ENCODE measurements around the gene MTHFD2L.

DNA sequence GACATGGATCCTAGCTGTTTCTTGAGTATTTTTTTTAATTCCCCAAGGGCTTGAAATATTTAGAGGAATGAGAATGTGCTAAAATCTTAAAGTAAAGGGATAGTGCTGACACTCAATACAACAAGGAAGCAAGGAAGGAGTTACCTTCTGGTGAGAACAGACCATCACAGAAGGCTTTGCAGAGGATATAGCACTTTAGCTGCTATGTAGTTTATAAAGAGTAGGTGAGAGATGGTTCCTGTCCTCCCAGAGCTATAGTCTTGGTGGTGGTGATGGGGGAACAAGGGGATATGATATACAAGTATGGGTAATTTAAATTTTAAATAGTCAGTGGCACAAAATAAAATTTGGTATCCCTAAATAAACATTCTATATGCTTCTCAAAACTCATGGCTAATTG, 47.6 kb downstream of the MTHFD2L start:
- TF ChIP-seq, protein P1, sequence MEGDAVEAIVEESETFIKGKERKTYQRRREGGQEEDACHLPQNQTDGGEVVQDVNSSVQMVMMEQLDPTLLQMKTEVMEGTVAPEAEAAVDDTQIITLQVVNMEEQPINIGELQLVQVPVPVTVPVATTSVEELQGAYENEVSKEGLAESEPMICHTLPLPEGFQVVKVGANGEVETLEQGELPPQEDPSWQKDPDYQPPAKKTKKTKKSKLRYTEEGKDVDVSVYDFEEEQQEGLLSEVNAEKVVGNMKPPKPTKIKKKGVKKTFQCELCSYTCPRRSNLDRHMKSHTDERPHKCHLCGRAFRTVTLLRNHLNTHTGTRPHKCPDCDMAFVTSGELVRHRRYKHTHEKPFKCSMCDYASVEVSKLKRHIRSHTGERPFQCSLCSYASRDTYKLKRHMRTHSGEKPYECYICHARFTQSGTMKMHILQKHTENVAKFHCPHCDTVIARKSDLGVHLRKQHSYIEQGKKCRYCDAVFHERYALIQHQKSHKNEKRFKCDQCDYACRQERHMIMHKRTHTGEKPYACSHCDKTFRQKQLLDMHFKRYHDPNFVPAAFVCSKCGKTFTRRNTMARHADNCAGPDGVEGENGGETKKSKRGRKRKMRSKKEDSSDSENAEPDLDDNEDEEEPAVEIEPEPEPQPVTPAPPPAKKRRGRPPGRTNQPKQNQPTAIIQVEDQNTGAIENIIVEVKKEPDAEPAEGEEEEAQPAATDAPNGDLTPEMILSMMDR (IDR thresholded peaks at IDR 0.05; ENCODE audit: low read length): no peak
- TF ChIP-seq EZH2 (optimal IDR thresholded peaks at IDR 0.05; ENCODE audit: low read depth, low read length) (no peak), EZH2phosphoT487 (IDR thresholded peaks at IDR 0.05; ENCODE audit: low read length) (no peak)

Measured in MM.1S (cell line).